NCI-H187 treated with DMSO at 0.1 percent for 48 hours (cell line): ENCODE measurements around the gene RALGPS1.

ENCODE experiments used
- DNase-seq: peaks from one replicate; lab custom pipeline; 2025; lab: John Stamatoyannopoulos, UW

The RALGPS1 gene

GRCh38 chr9:127256324-127256723, 341.7 kb downstream of the RALGPS1 start:
- no peak for DNase-seq

GRCh38 chr9:127258606-127259471, 344.3 kb downstream of the RALGPS1 start:
- no peak for DNase-seq

- no peak for DNase-seq
Observed at GRCh38 chr9:127262602-127263001, 348.0 kb downstream of the RALGPS1 start.

- no peak for DNase-seq
Observed at GRCh38 chr9:127263237-127263636, 348.7 kb downstream of the RALGPS1 start.

- no peak for DNase-seq
Observed at GRCh38 chr9:127263664-127264063, 349.1 kb downstream of the RALGPS1 start.

GRCh38 chr9:127264462-127265219, 350.1 kb downstream of the RALGPS1 start, which contains the start of gene GARNL3:
TSS of gene GARNL3 (plus strand) at chr9:127264774. CDS start at chr9:127264878, 104 bp downstream.
- no peak for DNase-seq

- no peak for DNase-seq
Observed at GRCh38 chr9:127267793-127268525, 353.4 kb downstream of the RALGPS1 start.

- DNase-seq = no peak
Observed at GRCh38 chr9:127269449-127269848, 354.9 kb downstream of the RALGPS1 start.
